ENCODE results near the gene TEAD1. TPM values are rescaled to one million over a fixed set of nuclear protein-coding genes. Genes with fewer than 3 reads are reported as not detected.
A peak's percentile ranks its signal among the peaks of the same experiment; 100 is the strongest.

Gene TEAD1
- total and polyA plus RNA-seq, 2 experiments from 2014 or later, result 24.5 to 103 TPM

DNA sequence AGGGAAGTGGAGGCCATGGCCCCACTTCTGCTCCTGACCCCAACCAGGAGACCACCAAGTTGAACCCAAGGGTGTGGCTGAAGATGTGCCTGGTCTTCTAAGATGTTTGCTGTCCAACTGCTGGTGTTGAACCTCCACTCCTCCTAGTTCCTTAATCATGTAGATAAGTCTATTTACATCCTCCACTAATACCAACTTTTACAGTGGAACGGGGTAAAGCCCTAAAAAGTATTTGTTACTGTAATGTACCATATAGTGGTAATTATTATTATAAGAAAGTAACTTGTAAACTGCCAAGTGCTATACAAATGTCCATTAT lies 315.9 kb downstream of the TEAD1 start:
- H3F3A ChIP-seq (replicated peaks; ENCODE audit: low read depth), result no peaks in the 10 kb centered on the region
- H3K4me1 ChIP-seq (ENCODE audit: insufficient read depth), result no peaks in the 10 kb centered on the region
- no peaks in the 10 kb centered on the region; the same call in 2 of the 3 replicates for H3K9me3 Mint-ChIP-seq
- DNase-seq (ENCODE audit: low spot score) (no peak), ATAC-seq (no peak)
- no peak overlapping the region for H3K27ac Mint-ChIP-seq
- H3K36me3 Mint-ChIP-seq (ENCODE audit: low read depth), result no peaks in the 10 kb centered on the region
- no peak overlapping the region for H3K4me3 ChIP-seq
- H3K27me3 Mint-ChIP-seq (ENCODE audit: insufficient read depth, low read depth, poor library complexity), result no peaks in the 10 kb centered on the region
- 0 out of 2 replicates have a peak overlapping the region, but pooled peaks have one; percentile 14 for H2AFZ ChIP-seq
- TF ChIP-seq, protein P1, sequence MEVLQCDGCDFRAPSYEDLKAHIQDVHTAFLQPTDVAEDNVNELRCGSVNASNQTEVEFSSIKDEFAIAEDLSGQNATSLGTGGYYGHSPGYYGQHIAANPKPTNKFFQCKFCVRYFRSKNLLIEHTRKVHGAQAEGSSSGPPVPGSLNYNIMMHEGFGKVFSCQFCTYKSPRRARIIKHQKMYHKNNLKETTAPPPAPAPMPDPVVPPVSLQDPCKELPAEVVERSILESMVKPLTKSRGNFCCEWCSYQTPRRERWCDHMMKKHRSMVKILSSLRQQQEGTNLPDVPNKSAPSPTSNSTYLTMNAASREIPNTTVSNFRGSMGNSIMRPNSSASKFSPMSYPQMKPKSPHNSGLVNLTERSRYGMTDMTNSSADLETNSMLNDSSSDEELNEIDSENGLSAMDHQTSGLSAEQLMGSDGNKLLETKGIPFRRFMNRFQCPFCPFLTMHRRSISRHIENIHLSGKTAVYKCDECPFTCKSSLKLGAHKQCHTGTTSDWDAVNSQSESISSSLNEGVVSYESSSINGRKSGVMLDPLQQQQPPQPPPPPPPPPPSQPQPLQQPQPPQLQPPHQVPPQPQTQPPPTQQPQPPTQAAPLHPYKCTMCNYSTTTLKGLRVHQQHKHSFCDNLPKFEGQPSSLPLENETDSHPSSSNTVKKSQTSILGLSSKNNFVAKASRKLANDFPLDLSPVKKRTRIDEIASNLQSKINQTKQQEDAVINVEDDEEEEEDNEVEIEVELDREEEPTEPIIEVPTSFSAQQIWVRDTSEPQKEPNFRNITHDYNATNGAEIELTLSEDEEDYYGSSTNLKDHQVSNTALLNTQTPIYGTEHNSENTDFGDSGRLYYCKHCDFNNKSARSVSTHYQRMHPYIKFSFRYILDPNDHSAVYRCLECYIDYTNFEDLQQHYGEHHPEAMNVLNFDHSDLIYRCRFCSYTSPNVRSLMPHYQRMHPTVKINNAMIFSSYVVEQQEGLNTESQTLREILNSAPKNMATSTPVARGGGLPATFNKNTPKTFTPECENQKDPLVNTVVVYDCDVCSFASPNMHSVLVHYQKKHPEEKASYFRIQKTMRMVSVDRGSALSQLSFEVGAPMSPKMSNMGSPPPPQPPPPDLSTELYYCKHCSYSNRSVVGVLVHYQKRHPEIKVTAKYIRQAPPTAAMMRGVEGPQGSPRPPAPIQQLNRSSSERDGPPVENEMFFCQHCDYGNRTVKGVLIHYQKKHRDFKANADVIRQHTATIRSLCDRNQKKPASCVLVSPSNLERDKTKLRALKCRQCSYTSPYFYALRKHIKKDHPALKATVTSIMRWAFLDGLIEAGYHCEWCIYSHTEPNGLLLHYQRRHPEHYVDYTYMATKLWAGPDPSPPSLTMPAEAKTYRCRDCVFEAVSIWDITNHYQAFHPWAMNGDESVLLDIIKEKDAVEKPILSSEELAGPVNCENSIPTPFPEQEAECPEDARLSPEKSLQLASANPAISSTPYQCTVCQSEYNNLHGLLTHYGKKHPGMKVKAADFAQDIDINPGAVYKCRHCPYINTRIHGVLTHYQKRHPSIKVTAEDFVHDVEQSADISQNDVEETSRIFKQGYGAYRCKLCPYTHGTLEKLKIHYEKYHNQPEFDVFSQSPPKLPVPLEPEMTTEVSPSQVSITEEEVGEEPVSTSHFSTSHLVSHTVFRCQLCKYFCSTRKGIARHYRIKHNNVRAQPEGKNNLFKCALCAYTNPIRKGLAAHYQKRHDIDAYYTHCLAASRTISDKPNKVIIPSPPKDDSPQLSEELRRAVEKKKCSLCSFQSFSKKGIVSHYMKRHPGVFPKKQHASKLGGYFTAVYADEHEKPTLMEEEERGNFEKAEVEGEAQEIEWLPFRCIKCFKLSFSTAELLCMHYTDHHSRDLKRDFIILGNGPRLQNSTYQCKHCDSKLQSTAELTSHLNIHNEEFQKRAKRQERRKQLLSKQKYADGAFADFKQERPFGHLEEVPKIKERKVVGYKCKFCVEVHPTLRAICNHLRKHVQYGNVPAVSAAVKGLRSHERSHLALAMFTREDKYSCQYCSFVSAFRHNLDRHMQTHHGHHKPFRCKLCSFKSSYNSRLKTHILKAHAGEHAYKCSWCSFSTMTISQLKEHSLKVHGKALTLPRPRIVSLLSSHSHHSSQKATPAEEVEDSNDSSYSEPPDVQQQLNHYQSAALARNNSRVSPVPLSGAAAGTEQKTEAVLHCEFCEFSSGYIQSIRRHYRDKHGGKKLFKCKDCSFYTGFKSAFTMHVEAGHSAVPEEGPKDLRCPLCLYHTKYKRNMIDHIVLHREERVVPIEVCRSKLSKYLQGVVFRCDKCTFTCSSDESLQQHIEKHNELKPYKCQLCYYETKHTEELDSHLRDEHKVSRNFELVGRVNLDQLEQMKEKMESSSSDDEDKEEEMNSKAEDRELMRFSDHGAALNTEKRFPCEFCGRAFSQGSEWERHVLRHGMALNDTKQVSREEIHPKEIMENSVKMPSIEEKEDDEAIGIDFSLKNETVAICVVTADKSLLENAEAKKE (CRISPR knock-in tag; IDR thresholded peaks at IDR 0.05), result no peak
- TF ChIP-seq ZNF331 (CRISPR knock-in tag; IDR thresholded peaks at IDR 0.05; ENCODE audit: low read depth), result no peak
- TF ChIP-seq STAT1 (IDR thresholded peaks at IDR 0.05; ENCODE audit: unreplicated experiment), result no peak
- TF ChIP-seq, protein P2, sequence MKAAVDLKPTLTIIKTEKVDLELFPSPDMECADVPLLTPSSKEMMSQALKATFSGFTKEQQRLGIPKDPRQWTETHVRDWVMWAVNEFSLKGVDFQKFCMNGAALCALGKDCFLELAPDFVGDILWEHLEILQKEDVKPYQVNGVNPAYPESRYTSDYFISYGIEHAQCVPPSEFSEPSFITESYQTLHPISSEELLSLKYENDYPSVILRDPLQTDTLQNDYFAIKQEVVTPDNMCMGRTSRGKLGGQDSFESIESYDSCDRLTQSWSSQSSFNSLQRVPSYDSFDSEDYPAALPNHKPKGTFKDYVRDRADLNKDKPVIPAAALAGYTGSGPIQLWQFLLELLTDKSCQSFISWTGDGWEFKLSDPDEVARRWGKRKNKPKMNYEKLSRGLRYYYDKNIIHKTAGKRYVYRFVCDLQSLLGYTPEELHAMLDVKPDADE (IDR thresholded peaks at IDR 0.05), result no peak
- TF ChIP-seq, protein P3, sequence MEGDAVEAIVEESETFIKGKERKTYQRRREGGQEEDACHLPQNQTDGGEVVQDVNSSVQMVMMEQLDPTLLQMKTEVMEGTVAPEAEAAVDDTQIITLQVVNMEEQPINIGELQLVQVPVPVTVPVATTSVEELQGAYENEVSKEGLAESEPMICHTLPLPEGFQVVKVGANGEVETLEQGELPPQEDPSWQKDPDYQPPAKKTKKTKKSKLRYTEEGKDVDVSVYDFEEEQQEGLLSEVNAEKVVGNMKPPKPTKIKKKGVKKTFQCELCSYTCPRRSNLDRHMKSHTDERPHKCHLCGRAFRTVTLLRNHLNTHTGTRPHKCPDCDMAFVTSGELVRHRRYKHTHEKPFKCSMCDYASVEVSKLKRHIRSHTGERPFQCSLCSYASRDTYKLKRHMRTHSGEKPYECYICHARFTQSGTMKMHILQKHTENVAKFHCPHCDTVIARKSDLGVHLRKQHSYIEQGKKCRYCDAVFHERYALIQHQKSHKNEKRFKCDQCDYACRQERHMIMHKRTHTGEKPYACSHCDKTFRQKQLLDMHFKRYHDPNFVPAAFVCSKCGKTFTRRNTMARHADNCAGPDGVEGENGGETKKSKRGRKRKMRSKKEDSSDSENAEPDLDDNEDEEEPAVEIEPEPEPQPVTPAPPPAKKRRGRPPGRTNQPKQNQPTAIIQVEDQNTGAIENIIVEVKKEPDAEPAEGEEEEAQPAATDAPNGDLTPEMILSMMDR (conservative IDR thresholded peaks at IDR 0.05; ENCODE audit: low read depth in 2 of 2), result no peak
- TF ChIP-seq CREB1 (CRISPR knock-in tag; IDR thresholded peaks at IDR 0.05; ENCODE audit: low read depth), result no peak
- no peak for TF ChIP-seq EZH2phosphoT487 (IDR thresholded peaks at IDR 0.05; ENCODE audit: unreplicated experiment)
- TF ChIP-seq NANOG (IDR thresholded peaks at IDR 0.05; ENCODE audit: borderline replicate concordance), result no peak
- no peak for TF ChIP-seq ZNF114 (CRISPR knock-in tag; IDR thresholded peaks at IDR 0.05)
- no peak for TF ChIP-seq JUNB (IDR thresholded peaks at IDR 0.05; ENCODE audit: unreplicated experiment)
- TF ChIP-seq EZH2 (IDR thresholded peaks at IDR 0.05; ENCODE audit: low read depth, unreplicated experiment), result no peak
- no peak for TF ChIP-seq POLR2AphosphoS5 (IDR thresholded peaks at IDR 0.05; ENCODE audit: low read depth)
- TF ChIP-seq REST (IDR thresholded peaks at IDR 0.05; ENCODE audit: unreplicated experiment), result no peak
- peaks cover 5% of the 10 kb centered on the region; the same call in 1 of the 2 replicates for H3K9me2 ChIP-seq (ENCODE audit: insufficient read depth)
- no peak overlapping the region for H3K4me3 Mint-ChIP-seq
- no peak overlapping the region for H3K27ac ChIP-seq (ENCODE audit: low read depth)
- no peaks in the 10 kb centered on the region for H3K4me1 Mint-ChIP-seq
- no peaks in the 10 kb centered on the region for H3K79me2 ChIP-seq (replicated peaks; ENCODE audit: insufficient read depth)
- no peaks in the 10 kb centered on the region for H4K20me1 ChIP-seq (replicated peaks; ENCODE audit: insufficient read depth)
- no peak overlapping the region for H3K4me2 ChIP-seq
- no peaks in the 10 kb centered on the region for H3K36me3 ChIP-seq (ENCODE audit: insufficient read depth)
- no peaks in the 10 kb centered on the region for H3K27me3 ChIP-seq (ENCODE audit: insufficient read depth)
